NCI-H1092 treated with DMSO at 0.1 percent for 48 hours (cell line): ENCODE data around the gene TRAF2.
"Not testable (repeated sequence)": the region's sequence is repeated elsewhere in the genome, so short reads cannot be mapped to it uniquely, and the experiment has no call there.

ENCODE experiments used
- DNase-seq: peaks from one replicate; lab custom pipeline; 2025; lab: John Stamatoyannopoulos, UW

TRAF2 gene

GRCh38 chr9:136885950-136886578 is at the start of gene TRAF2:
Gene TRAF2 (plus strand): TSS chr9:136886516. CDS start chr9:136898741, 12,225 bp downstream.
- peak; percentile 94 for DNase-seq

- DNase-seq: no peak
These were observed 49.0 kb upstream of the TRAF2 start for GRCh38 chr9:136837146-136837855.

- not testable (repeated sequence) for DNase-seq
These were observed 48.4 kb upstream of the TRAF2 start for GRCh38 chr9:136837856-136838277.

- no peak for DNase-seq
These were observed 47.7 kb upstream of the TRAF2 start for GRCh38 chr9:136838314-136839228.

GRCh38 chr9:136839229-136840139 is 46.8 kb upstream of the TRAF2 start:
- DNase-seq: no peak

- DNase-seq: no peak
These were observed 46.0 kb upstream of the TRAF2 start for GRCh38 chr9:136840140-136840876.

GRCh38 chr9:136840877-136841645 is 45.3 kb upstream of the TRAF2 start:
- peak; percentile 82 for DNase-seq

GRCh38 chr9:136841646-136842379 is 44.5 kb upstream of the TRAF2 start:
- DNase-seq: peak; percentile 23

- peak; percentile 62 for DNase-seq
These were observed 43.9 kb upstream of the TRAF2 start, which contains the start of gene AJM1 for GRCh38 chr9:136842380-136842948. Gene AJM1 (plus strand): TSS chr9:136842478. CDS start chr9:136844415, 1,937 bp downstream.

GRCh38 chr9:136843159-136843800 is 43.0 kb upstream of the TRAF2 start:
- DNase-seq: not testable (repeated sequence)

GRCh38 chr9:136843801-136844740 is 42.2 kb upstream of the TRAF2 start:
- not testable (repeated sequence) for DNase-seq

- DNase-seq: no peak
These were observed 41.4 kb upstream of the TRAF2 start for GRCh38 chr9:136844761-136845464.

GRCh38 chr9:136845465-136846260 is 40.7 kb upstream of the TRAF2 start:
- no peak for DNase-seq

GRCh38 chr9:136846376-136847087 is 39.8 kb upstream of the TRAF2 start:
- no peak for DNase-seq
